Pancreas (tissue), 10 donors: Measurements from ENCODE around the gene RNF167. TPM values are rescaled to one million over a fixed set of nuclear protein-coding genes. Genes with fewer than 3 reads are reported as not detected.

ENCODE experiments used
- ATAC-seq, 4 donors: fragments of 200-7000 bp; cut with Tn5 transposase; one replicate each; pipeline versions ENCODE4 v1.8.0 to v1.9.1; 2020; ENCODE audit warnings: mild to moderate bottlenecking in 4 of 4, moderate library complexity in 4 of 4
- DNase-seq, 6 donors: peaks; one replicate each; pipeline ENCODE4 v3.0.0-alpha.2; 2020
- FAIRE-seq: peaks from 2 replicates; lab custom pipeline; 2012; peaks lifted over from hg19 to GRCh38; lab: Jason Lieb, UNC
- H3K27ac ChIP-seq, 4 donors: fragments of 200-600 bp; sonication (generic); 1 replicate in 3 of 4; 2 replicates in 1 of 4; pipeline versions ENCODE4 v1.5.0 to v1.8.0; 2020
- H3K27me3 ChIP-seq, 4 donors: fragments of 200-600 bp; one replicate each; pipeline ENCODE4 v1.8.0; 2021
- H3K36me3 ChIP-seq, 3 donors: fragments of 200-600 bp; sonication (generic) in 1 of 3; one replicate each; pipeline versions ENCODE4 v1.5.0 to v1.8.0; 2020 to 2021
- H3K4me1 ChIP-seq, 3 donors: fragments of 200-600 bp; one replicate each; pipeline ENCODE4 v1.8.0; 2021
- H3K4me3 ChIP-seq, 4 donors: fragments of 200-600 bp; sonication (generic) in 2 of 4; one replicate each; pipeline versions ENCODE4 v1.5.0 to v1.8.0; 2020 to 2021
- H3K9me3 ChIP-seq, 4 donors: fragments of 200-600 bp; one replicate each; pipeline ENCODE4 v1.8.0; 2021
- WGBS, 2 donors: extraction: QIAGEN DNeasy Blood & Tissue Kit; methylation state at CpG; one replicate each; pipeline ENCODE4 v1.1.7; 2013; 5-methylcytosine and 5-hydroxymethylcytosine counted together
- intact Hi-C, 3 donors: fragments of 100-400 bp; cut with DNase I; formaldehyde crosslinking; loops; one replicate each; pipeline versions ENCODE4 v1.11.1 to v1.14.2; 2022
- polyA plus RNA-seq, 2 donors: library from polyadenylated mRNA; stranded (reverse); fragments of 200-250 nt; gene quantifications; one replicate each; pipeline ENCODE4 v1.2.3, GENCODE V29; 2013
- total RNA-seq, 6 donors: library from RNA; stranded (reverse); fragmentation: NEBNext Ultra II Directional in 4 of 6; extraction: Animal tissue kit (Norgen Biotek cat#: 25700) in 4 of 6; gene quantifications; one replicate each; pipeline versions ENCODE4 v1.2.1 to v1.2.4, GENCODE V29; 2021 to 2023
- TF ChIP-seq, protein P1 (sequence below), 4 donors: fragments of 200-600 bp; sonication (generic) in 3 of 4; IDR thresholded peaks; one replicate each; pipeline versions ENCODE4 v1.5.0 to v1.8.0; 2021; ENCODE audit warnings: antibody characterized with exemption in 4 of 4
- donor health status: healthy with polysubstance abuse.
- donor health status: DM: no; HTN: no; CAD: no; lungs with moderate emphysema.
- donor health status: DM: no; HTN: no; CAD: no.
- donor health status: control.
- donor health status: control.
- donor health status: Bipolar disorder and iron deficiency.
- donor health status: DM: yes; HTN: yes; CAD: no.
- donor health status: DM: no; HTN: no; CAD: no.
- donor health status: DM: no; HTN: no; CAD: no.
- donor health status: DM: yes; HTN: yes; CAD: no.

Gene RNF167
- total and polyA plus RNA-seq, 8 donors: 40.8 to 118 (median 53.0) TPM

DNA sequence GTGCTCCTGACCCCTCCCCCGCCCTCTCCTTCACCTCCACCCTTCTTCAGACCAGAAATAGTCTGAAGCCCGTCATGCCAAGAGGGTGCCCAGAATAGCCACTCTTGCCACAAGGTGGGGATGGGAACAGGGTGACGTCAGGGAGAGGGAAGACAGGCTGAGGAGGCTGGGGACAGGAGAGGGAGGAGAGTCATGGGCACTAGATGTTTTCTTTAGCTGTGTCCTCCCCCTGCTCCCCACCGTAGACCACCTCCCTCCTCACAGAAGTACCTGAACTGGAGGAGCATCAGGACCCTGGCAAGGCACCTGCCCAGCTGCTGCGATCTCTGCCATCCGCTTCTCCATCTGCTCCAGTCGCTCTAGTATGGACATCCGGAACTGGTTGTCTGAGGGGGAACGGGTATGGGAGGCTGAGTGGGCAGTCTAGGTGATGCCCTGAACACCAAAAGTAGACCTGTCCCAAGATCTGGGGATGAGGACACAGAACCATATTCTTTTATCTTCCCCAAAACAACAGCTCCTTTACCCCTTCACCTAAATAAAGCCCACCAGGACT is 34.1 kb downstream of the RNF167 start:
- Histone ChIP-seq H3K27ac (no peak overlapping the region), H3K27me3 (no peaks in the 10 kb centered on the region), H3K9me3 (no peaks in the 10 kb centered on the region), H3K4me3 (no peak overlapping the region), H3K4me1 (peaks cover 0 to 4% (median 3%) of the 10 kb centered on the region in 3 donors), H3K36me3 (peaks cover 0 to 24% (median 0%) of the 10 kb centered on the region in 3 donors)
- no peak for ATAC-seq
- intact Hi-C loops: no loop called here
- FAIRE-seq: no peak
- TF ChIP-seq, protein P1, sequence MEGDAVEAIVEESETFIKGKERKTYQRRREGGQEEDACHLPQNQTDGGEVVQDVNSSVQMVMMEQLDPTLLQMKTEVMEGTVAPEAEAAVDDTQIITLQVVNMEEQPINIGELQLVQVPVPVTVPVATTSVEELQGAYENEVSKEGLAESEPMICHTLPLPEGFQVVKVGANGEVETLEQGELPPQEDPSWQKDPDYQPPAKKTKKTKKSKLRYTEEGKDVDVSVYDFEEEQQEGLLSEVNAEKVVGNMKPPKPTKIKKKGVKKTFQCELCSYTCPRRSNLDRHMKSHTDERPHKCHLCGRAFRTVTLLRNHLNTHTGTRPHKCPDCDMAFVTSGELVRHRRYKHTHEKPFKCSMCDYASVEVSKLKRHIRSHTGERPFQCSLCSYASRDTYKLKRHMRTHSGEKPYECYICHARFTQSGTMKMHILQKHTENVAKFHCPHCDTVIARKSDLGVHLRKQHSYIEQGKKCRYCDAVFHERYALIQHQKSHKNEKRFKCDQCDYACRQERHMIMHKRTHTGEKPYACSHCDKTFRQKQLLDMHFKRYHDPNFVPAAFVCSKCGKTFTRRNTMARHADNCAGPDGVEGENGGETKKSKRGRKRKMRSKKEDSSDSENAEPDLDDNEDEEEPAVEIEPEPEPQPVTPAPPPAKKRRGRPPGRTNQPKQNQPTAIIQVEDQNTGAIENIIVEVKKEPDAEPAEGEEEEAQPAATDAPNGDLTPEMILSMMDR (IDR thresholded peaks at IDR 0.05): no peak
- WGBS, 2 donors: 85 to 90% methylated on average over 9 of the region's 9 CpGs
- DNase-seq: no peak

GRCh38 chr17:4978726-4979125 is 38.7 kb downstream of the RNF167 start:
- H3K9me3 ChIP-seq: no peaks in the 10 kb centered on the region
- intact Hi-C loops: no loop called here
- H3K27ac ChIP-seq: no peak overlapping the region
- H3K4me1 ChIP-seq: peaks cover 0 to 4% (median 3%) of the 10 kb centered on the region in 3 donors
- TF ChIP-seq, protein P1 (IDR thresholded peaks at IDR 0.05): no peak
- FAIRE-seq (no peak), DNase-seq (no peak), ATAC-seq (peak in 1 of 4 donors; percentile 28)
- H3K36me3 ChIP-seq: peaks cover 0 to 15% (median 6%) of the 10 kb centered on the region in 3 donors
- no peaks in the 10 kb centered on the region for H3K27me3 ChIP-seq
- H3K4me3 ChIP-seq: no peak overlapping the region

GRCh38 chr17:4980644-4981216 is 40.7 kb downstream of the RNF167 start:
- intact Hi-C loops: loop anchor here in 2 of 3 donors (2.0 to 10.0 kb wide), 2 partner anchors 46 to 82 kb away; partner anchors contain the start of gene GP1BA (in 1 of the 2)

DNA sequence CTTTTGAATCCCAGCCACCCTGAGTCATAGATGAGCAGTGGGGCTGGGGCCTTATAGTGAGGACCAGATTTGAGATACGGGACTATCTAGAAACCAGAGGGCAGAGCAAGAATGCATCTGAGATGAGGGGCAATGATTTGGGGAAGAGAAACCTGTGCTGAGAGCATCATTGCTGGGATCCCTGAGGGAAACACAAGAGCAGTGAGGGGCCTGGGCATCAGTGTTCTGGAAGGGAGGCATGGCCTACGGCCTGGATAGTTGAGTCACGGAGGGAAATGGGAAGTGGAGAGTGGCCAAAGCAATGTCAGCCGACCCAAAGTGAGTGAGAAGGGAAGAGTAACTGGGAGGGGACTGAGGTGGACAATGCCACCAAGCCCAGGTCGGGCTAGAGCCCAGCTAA is 42.2 kb downstream of the RNF167 start:
- H3K4me3 ChIP-seq: no peak overlapping the region
- WGBS, 2 donors: 76 to 78% methylated on average over 5 of the region's 5 CpGs
- DNase-seq (no peak), ATAC-seq (no peak), FAIRE-seq (no peak)
- H3K4me1 ChIP-seq: peaks cover 0 to 8% (median 4%) of the 10 kb centered on the region in 3 donors
- peaks cover 0 to 9% (median 6%) of the 10 kb centered on the region in 3 donors for H3K36me3 ChIP-seq
- intact Hi-C loops: loop anchor here in 1 of 3 donors (10.0 kb wide), 1 partner anchor 48 kb away; the partner anchor contains the start of gene GP1BA
- H3K27me3 ChIP-seq: no peaks in the 10 kb centered on the region
- TF ChIP-seq, protein P1 (IDR thresholded peaks at IDR 0.05): no peak
- no peak overlapping the region for H3K27ac ChIP-seq
- H3K9me3 ChIP-seq: no peaks in the 10 kb centered on the region

More at GRCh38 chr17:4980644-4981216, 40.7 kb downstream of the RNF167 start:
- Histone ChIP-seq H3K27ac (no peak overlapping the region), H3K4me3 (no peak overlapping the region), H3K27me3 (no peaks in the 10 kb centered on the region), H3K36me3 (peaks cover 0 to 15% (median 6%) of the 10 kb centered on the region in 3 donors), H3K4me1 (peaks cover 0 to 2% (median 1%) of the 10 kb centered on the region in 3 donors), H3K9me3 (no peaks in the 10 kb centered on the region)
- ATAC-seq: peak; percentile 66 to 80 (median 76)
- TF ChIP-seq, protein P1 (IDR thresholded peaks at IDR 0.05): peak; percentile 37 to 83 (median 67)
- DNase-seq: no peak
- WGBS, 2 donors: 31 to 36% methylated on average over 6 of the region's 6 CpGs
- no peak for FAIRE-seq
